ENCODE data around the gene PHLDA1. TPM values are rescaled to one million over a fixed set of nuclear protein-coding genes. Genes with fewer than 3 reads are reported as not detected.
A peak's percentile ranks its signal among the peaks of the same experiment; 100 is the strongest.
"Not testable (repeated sequence)": the region's sequence is repeated elsewhere in the genome, so short reads cannot be mapped to it uniquely, and the experiment has no call there.

PHLDA1 gene
- total RNA-seq, 1 donor from 2014 or later: 102 TPM

GRCh38 chr12:76018111-76018510 is 13.5 kb downstream of the PHLDA1 start:
- ATAC-seq: no peak

GRCh38 chr12:76014007-76014406 is 17.6 kb downstream of the PHLDA1 start:
- no peak for ATAC-seq

- no peak for ATAC-seq
Measured at GRCh38 chr12:76013603-76014002, 18.0 kb downstream of the PHLDA1 start.

- no peak for ATAC-seq
Measured at GRCh38 chr12:76012644-76013043, 18.9 kb downstream of the PHLDA1 start.

GRCh38 chr12:76010732-76011458 is 20.7 kb downstream of the PHLDA1 start:
- no peak for ATAC-seq

GRCh38 chr12:76008428-76008827 is 23.1 kb downstream of the PHLDA1 start:
- no peak for ATAC-seq

- ATAC-seq: no peak
Measured at GRCh38 chr12:76007640-76008039, 23.9 kb downstream of the PHLDA1 start.

GRCh38 chr12:76006028-76006925 is 25.3 kb downstream of the PHLDA1 start:
- ATAC-seq: no peak

GRCh38 chr12:76003355-76003638 is 28.3 kb downstream of the PHLDA1 start:
- no peak for ATAC-seq

- ATAC-seq: no peak
Measured at GRCh38 chr12:76002598-76003354, 28.8 kb downstream of the PHLDA1 start.

- ATAC-seq: no peak
Measured at GRCh38 chr12:75998292-75999063, 33.1 kb downstream of the PHLDA1 start.

- ATAC-seq: no peak
Measured at GRCh38 chr12:75997658-75998057, 33.9 kb downstream of the PHLDA1 start.

GRCh38 chr12:75996861-75997447 is 34.6 kb downstream of the PHLDA1 start:
- no peak for ATAC-seq

- peak; percentile 57 for ATAC-seq
Measured at GRCh38 chr12:75995691-75996090, 35.9 kb downstream of the PHLDA1 start.

GRCh38 chr12:75994069-75994740 is 37.4 kb downstream of the PHLDA1 start:
- no peak for ATAC-seq

GRCh38 chr12:75991753-75992152 is 39.8 kb downstream of the PHLDA1 start:
- ATAC-seq: no peak

GRCh38 chr12:75990189-75990912 is 41.2 kb downstream of the PHLDA1 start:
- ATAC-seq: no peak

GRCh38 chr12:75987709-75988108 is 43.9 kb downstream of the PHLDA1 start:
- ATAC-seq: not testable (repeated sequence)

GRCh38 chr12:75986001-75986746 is 45.4 kb downstream of the PHLDA1 start:
- no peak for ATAC-seq

GRCh38 chr12:75985566-75985965 is 46.0 kb downstream of the PHLDA1 start:
- ATAC-seq: no peak
